HepG2 (cell line): Measurements from ENCODE around the gene IQCN. TPM values are rescaled to one million over a fixed set of nuclear protein-coding genes. Genes with fewer than 3 reads are reported as not detected.

Experiments used
- ELF1 ChIP-seq: sonication (generic); formaldehyde crosslinking; IDR thresholded peaks from 2 replicates; pipeline ENCODE4 v1.4.0; 2020; ENCODE audit warnings: missing genetic modification reagents
- KAT7 ChIP-seq: IDR thresholded peaks from 2 replicates; pipeline ENCODE4 v1.6.1; 2018; ENCODE audit warnings: borderline replicate concordance, missing compliant biosample characterization
- KDM6A ChIP-seq: IDR thresholded peaks from 2 replicates; pipeline ENCODE4 v1.6.1; 2016; ENCODE audit warnings: low read depth
- SPEN ChIP-seq: sonication (generic); formaldehyde crosslinking; IDR thresholded peaks from 2 replicates; pipeline ENCODE4 v1.5.1; 2020; ENCODE audit warnings: low read depth, mild to moderate bottlenecking, missing genetic modification reagents
- ZBTB38 ChIP-seq: sonication (generic); formaldehyde crosslinking; IDR thresholded peaks from 2 replicates; pipeline ENCODE4 v1.5.1; 2020; ENCODE audit warnings: mild to moderate bottlenecking, missing genetic modification reagents
- ZFP1 ChIP-seq: IDR thresholded peaks from 2 replicates; pipeline ENCODE4 v1.6.1; 2016
- ZMYM4 ChIP-seq: sonication (generic); formaldehyde crosslinking; IDR thresholded peaks from 2 replicates; pipeline ENCODE4 v1.8.1; 2023; ENCODE audit warnings: mild to moderate bottlenecking, missing genetic modification reagents
- ZNF12 ChIP-seq: sonication (generic); formaldehyde crosslinking; IDR thresholded peaks from 2 replicates; pipeline ENCODE4 v1.5.0; 2020; ENCODE audit warnings: missing genetic modification reagents
- ZNF121 ChIP-seq: sonication (generic); formaldehyde crosslinking; IDR thresholded peaks from 2 replicates; pipeline ENCODE4 v1.5.0; 2020; ENCODE audit warnings: mild to moderate bottlenecking, missing genetic modification reagents
- ZNF660 ChIP-seq: sonication (generic); formaldehyde crosslinking; IDR thresholded peaks from 2 replicates; pipeline ENCODE4 v1.5.1; 2020; ENCODE audit warnings: mild to moderate bottlenecking, low read depth, missing genetic modification reagents, borderline replicate concordance
- ZNF772 ChIP-seq: sonication (generic); formaldehyde crosslinking; IDR thresholded peaks from 2 replicates; pipeline ENCODE4 v1.5.0; 2020; ENCODE audit warnings: mild to moderate bottlenecking, missing genetic modification reagents
- polyA plus RNA-seq, 8 experiments: library from polyadenylated mRNA; depleted of rRNA in 3 of 8; stranded (reverse) in 7 of 8; unstranded in 1 of 8; fragments of >200 nt; fragmentation: Illumina TruSeq in 4 of 8; extraction: Trizol in 4 of 8; gene quantifications; 2 replicates each; pipeline versions ENCODE4 v1.2.1 to v1.2.3, GENCODE V29; 2011 to 2016; ENCODE audit warnings: low read depth in 4 of 8, missing spikeins in 1 of 8, mixed read lengths in 1 of 8; ENCODE audit not compliant: insufficient read depth in 1 of 8
- total RNA-seq, 5 experiments: library from RNA; depleted of rRNA; stranded (reverse); fragments of >200 nt; fragmentation: Illumina TruSeq; extraction: Trizol; gene quantifications; 2 replicates each; pipeline ENCODE4 v1.2.3, GENCODE V29; 2016; ENCODE audit warnings: low read depth in 1 of 5
- TF ChIP-seq, protein P1 (sequence below): IDR thresholded peaks from 2 replicates; pipeline ENCODE4 v1.6.1; 2016
- TF ChIP-seq, protein P2 (sequence below): sonication (generic); formaldehyde crosslinking; IDR thresholded peaks from 2 replicates; pipeline ENCODE4 v1.4.0; 2020; ENCODE audit warnings: missing genetic modification reagents
- TF ChIP-seq, protein P3 (sequence below): sonication (generic); formaldehyde crosslinking; IDR thresholded peaks from one replicate; pipeline ENCODE4 v1.5.1; 2020; ENCODE audit warnings: mild to moderate bottlenecking, missing genetic modification reagents; ENCODE audit errors: not compliant biosample characterization
- TF ChIP-seq, protein P4 (sequence below): sonication (generic); formaldehyde crosslinking; IDR thresholded peaks from 2 replicates; pipeline ENCODE4 v1.4.0; 2020; ENCODE audit warnings: missing genetic modification reagents

IQCN gene
- total and polyA plus RNA-seq, 2 of the 13 experiments (the other 11 are each of a cell fraction or from before 2014, with no cell fraction given) = 0.04 to 0.18 TPM

DNA sequence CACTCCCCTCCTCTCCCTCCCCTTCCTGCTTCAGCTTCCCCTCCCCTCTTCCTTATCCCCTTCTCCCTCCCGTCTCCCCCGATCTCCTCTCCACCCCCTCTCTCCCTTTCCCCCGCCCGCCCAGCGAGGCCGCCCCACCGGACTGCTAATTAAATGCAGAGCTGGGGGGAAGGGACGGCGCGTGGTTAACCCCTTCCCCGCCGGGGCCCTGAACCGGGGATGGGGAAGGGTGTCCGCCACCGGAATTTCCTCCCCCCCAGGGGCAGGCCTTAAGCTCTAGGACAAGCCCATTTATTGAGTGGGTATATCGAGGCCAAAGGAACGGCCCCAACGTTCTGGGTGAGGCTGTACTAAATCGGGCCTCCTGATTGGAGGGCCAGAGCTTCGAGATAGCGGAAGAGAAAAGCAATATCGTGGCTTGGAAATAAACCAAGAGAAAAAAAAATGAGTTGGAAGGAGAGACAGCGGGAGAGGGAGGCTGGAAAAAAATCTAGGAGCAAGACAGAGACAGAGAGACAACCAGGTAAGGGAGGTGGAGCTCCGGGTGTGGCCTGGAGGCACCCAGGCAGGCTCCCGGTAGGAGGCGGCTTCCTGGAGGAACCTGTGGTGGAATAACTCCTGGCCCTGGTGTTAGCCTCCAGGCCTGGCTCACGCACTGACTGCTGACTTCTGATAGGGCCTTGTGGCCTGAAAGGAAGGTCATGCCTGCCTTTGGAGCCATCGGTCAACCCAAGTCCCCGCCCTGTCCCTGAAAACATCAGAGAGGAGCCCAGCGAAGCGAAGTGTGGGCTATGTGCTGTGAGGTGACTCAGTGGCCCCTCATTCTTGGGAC is 18.8 kb upstream of the IQCN start (continued):
- TF ChIP-seq, protein P1, sequence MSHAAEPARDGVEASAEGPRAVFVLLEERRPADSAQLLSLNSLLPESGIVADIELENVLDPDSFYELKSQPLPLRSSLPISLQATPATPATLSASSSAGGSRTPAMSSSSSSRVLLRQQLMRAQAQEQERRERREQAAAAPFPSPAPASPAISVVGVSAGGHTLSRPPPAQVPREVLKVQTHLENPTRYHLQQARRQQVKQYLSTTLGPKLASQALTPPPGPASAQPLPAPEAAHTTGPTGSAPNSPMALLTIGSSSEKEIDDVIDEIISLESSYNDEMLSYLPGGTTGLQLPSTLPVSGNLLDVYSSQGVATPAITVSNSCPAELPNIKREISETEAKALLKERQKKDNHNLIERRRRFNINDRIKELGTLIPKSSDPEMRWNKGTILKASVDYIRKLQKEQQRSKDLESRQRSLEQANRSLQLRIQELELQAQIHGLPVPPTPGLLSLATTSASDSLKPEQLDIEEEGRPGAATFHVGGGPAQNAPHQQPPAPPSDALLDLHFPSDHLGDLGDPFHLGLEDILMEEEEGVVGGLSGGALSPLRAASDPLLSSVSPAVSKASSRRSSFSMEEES (CRISPR knock-in tag) = 0 out of 2 replicates have a peak, but pooled peaks have one; percentile 23
- TF ChIP-seq, protein P2, sequence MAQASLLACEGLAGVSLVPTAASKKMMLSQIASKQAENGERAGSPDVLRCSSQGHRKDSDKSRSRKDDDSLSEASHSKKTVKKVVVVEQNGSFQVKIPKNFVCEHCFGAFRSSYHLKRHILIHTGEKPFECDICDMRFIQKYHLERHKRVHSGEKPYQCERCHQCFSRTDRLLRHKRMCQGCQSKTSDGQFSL (CRISPR knock-in tag) = no peak
- TF ChIP-seq ZNF660 (CRISPR knock-in tag) (no peak), KDM6A (CRISPR knock-in tag) (no peak), ZNF772 (CRISPR knock-in tag) (0 out of 2 replicates have a peak, but pooled peaks have one; percentile 39), ZBTB38 (CRISPR knock-in tag) (0 out of 2 replicates have a peak, but pooled peaks have one; percentile 19), SPEN (CRISPR knock-in tag) (0 out of 2 replicates have a peak, but pooled peaks have one; percentile 34), ZNF121 (no peak), ZMYM4 (CRISPR knock-in tag) (peak; percentile 16; the same call in 1 of the 2 replicates), ZFP1 (CRISPR knock-in tag) (no peak), ZNF12 (CRISPR knock-in tag) (no peak), ELF1 (CRISPR knock-in tag) (no peak), KAT7 (no peak; the same call in 1 of the 2 replicates)
- TF ChIP-seq, protein P3, sequence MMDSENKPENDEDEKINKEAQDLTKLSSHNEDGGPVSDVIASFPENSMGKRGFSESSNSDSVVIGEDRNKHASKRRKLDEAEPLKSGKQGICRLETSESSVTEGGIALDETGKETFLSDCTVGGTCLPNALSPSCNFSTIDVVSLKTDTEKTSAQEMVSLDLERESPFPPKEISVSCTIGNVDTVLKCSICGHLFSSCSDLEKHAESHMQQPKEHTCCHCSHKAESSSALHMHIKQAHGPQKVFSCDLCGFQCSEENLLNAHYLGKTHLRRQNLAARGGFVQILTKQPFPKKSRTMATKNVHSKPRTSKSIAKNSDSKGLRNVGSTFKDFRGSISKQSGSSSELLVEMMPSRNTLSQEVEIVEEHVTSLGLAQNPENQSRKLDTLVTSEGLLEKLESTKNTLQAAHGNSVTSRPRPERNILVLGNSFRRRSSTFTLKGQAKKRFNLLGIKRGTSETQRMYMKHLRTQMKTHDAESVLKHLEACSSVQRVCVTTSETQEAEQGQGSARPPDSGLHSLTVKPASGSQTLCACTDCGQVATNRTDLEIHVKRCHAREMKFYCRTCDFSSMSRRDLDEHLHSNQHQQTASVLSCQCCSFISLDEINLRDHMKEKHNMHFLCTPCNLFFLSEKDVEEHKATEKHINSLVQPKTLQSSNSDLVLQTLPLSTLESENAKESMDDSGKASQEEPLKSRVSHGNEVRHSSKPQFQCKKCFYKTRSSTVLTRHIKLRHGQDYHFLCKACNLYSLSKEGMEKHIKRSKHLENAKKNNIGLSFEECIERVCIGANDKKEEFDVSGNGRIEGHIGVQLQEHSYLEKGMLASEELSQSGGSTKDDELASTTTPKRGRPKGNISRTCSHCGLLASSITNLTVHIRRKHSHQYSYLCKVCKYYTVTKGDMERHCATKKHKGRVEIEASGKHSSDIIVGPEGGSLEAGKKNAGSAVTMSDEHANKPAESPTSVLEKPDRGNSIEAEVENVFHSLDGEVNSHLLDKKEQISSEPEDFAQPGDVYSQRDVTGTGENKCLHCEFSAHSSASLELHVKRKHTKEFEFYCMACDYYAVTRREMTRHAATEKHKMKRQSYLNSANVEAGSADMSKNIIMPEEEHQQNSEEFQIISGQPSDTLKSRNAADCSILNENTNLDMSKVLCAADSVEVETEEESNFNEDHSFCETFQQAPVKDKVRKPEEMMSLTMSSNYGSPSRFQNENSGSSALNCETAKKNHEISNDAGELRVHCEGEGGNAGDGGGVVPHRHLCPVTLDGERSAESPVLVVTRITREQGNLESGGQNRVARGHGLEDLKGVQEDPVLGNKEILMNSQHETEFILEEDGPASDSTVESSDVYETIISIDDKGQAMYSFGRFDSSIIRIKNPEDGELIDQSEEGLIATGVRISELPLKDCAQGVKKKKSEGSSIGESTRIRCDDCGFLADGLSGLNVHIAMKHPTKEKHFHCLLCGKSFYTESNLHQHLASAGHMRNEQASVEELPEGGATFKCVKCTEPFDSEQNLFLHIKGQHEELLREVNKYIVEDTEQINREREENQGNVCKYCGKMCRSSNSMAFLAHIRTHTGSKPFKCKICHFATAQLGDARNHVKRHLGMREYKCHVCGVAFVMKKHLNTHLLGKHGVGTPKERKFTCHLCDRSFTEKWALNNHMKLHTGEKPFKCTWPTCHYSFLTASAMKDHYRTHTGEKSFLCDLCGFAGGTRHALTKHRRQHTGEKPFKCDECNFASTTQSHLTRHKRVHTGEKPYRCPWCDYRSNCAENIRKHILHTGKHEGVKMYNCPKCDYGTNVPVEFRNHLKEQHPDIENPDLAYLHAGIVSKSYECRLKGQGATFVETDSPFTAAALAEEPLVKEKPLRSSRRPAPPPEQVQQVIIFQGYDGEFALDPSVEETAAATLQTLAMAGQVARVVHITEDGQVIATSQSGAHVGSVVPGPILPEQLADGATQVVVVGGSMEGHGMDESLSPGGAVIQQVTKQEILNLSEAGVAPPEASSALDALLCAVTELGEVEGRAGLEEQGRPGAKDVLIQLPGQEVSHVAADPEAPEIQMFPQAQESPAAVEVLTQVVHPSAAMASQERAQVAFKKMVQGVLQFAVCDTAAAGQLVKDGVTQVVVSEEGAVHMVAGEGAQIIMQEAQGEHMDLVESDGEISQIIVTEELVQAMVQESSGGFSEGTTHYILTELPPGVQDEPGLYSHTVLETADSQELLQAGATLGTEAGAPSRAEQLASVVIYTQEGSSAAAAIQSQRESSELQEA (CRISPR knock-in tag) = no peak
- TF ChIP-seq, protein P4, sequence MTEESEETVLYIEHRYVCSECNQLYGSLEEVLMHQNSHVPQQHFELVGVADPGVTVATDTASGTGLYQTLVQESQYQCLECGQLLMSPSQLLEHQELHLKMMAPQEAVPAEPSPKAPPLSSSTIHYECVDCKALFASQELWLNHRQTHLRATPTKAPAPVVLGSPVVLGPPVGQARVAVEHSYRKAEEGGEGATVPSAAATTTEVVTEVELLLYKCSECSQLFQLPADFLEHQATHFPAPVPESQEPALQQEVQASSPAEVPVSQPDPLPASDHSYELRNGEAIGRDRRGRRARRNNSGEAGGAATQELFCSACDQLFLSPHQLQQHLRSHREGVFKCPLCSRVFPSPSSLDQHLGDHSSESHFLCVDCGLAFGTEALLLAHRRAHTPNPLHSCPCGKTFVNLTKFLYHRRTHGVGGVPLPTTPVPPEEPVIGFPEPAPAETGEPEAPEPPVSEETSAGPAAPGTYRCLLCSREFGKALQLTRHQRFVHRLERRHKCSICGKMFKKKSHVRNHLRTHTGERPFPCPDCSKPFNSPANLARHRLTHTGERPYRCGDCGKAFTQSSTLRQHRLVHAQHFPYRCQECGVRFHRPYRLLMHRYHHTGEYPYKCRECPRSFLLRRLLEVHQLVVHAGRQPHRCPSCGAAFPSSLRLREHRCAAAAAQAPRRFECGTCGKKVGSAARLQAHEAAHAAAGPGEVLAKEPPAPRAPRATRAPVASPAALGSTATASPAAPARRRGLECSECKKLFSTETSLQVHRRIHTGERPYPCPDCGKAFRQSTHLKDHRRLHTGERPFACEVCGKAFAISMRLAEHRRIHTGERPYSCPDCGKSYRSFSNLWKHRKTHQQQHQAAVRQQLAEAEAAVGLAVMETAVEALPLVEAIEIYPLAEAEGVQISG = 0 out of 2 replicates have a peak, but pooled peaks have one; percentile 22
